DMS153 (cell line): ENCODE measurements around the gene LCA5.

ENCODE experiments used
- DNase-seq: peaks from one replicate; lab custom pipeline; 2025; lab: John Stamatoyannopoulos, UW

Gene LCA5

DNA sequence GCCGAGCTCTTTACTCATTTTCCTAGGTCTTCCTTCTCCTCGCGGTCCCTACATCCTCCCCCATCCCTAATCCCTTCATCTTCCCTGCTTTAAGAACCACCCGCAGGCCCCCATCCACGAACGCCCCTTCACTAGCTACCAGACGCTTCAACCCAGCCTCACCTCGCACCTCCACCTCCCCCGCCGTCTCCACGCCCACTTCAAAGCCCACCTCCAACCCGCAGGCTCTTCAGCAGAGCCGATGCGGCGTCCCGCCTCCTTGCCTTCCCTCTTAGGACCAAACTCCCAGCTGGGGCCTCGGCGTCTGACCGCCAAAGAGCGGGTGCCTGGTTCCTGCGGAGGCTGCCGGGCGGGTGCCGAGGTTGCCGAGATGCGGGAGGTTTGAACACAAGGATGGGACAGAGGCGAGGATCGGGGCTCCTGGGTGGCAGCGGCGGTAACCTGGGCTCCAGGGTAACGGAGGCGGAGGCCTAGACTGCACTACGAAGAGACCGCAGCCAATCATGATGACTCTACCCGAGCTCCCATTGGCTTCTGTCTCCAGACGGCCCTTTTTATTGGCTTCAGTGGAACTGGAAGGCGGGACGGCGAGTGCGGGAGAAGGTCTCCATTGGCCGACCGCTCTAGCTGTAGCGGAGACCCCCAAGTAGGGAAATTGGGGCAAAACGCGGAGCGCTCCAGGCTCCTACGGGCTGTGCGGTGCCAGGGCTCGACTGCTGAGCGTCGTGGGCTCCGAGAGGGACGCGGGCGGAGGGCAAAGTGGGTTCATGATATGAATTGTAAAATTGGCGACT, at the start of gene LCA5:
LCA5 (minus strand) TSS at position 477 of the 794 bp plus-strand sequence. CDS start 18,536 bp downstream, outside the sequence.
- peak; percentile 99 for DNase-seq

- DNase-seq, result no peak
These were observed 49.3 kb upstream of the LCA5 start for GRCh38 chr6:79586548-79586947.

GRCh38 chr6:79584332-79584731, 47.1 kb upstream of the LCA5 start:
- no peak for DNase-seq

DNA sequence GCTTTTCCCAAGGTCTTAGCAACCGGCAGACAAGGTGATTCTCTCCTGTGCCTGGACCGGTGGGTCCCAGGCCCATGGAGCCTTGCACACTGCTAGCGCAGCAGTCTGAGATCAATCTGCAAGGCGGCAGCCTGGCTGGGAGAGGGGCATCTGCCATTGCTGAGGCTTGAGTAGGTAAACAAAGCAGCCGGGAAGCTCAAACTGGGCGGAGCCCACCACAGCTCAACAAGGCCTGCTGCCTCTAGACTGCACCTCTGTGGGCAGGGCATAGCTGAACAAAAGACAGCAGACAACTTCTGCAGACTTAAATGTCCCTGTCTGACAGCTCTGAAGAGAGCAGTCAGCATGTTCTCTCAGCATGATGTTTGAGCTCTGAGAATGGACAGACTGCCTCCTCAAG, 40.7 kb upstream of the LCA5 start:
- DNase-seq, result peak; percentile 33

- DNase-seq, result no peak
These were observed 37.5 kb upstream of the LCA5 start for GRCh38 chr6:79574630-79575225.

DNA sequence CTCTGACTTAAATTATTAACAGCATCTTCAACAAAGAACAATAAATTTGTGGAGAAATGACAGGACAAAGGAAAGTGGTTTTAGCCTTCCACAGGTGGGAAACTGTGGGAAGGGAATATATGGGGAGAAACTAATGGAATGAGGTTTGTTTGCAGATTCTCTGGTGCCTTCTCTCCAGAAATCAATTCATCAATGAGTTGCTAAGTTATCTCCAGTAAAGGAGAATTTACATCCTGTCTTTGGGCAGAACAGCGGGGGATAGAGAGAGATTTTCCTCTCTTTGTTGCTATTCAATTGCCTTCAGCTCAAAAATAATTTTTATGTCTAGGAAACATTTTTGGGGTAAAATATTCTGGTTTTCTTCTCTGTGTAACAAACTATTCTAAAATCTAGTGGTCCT, 36.9 kb upstream of the LCA5 start:
- no peak for DNase-seq

GRCh38 chr6:79571030-79571367, 33.8 kb upstream of the LCA5 start:
- DNase-seq, result no peak

DNA sequence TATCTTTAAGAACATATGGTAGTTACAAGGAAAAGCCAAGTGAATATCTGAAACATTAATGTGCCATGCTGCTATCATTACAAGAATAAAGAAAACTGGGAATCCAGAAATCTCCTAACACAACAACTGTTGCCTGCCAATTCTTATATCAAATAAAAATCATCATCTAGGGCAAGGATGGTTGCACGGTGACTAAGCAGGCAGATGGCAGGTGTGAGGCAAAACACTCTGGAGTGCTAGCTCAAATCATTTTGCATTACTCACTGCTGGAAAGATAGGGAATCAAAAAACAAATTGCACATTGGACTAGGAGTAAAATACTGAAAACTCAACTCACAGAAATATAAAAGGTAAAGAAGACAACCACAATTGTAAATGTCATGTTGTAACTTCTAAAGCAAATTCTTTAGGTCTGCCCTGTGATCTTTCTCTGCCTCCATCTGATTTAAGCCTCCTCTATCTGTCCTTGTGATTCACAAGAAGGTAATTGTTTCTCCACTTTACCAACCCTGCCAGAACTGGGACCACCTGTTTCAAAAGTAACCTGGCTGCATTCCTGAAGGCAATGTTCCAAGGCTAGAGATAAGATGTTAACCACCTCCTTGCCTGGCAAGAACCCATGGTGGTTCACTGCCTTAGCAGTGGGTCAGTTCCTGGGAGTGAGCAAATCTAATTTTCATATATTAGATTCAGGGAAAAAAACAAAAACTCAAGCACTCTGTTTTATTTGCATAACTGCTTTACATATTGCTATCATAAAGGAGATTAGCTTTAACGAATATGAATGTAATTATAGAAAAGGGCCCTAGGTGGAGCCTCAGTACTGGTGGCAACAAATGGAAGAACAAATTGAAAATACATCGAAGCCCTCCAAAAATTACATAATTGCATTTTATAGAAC, 33.1 kb upstream of the LCA5 start:
- DNase-seq, result peak; percentile 55

DNA sequence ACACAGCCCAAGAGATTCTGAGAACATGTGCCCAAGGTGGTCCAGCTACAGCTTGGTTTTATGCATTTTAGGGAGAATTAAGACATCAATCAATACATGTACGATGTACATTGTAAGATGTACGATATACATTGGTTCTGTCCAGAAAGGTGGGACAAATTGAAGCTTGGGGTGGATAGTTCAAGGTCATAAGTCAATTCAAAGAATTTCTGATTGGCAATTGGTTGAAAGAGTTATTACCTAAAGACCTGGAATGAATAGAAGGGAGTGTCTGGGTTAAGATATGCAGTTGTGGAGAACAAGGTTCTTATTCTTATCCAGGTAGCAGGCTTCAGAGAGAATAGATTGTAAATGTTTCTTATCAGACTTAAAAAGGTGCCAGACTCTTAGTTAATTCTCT, 31.8 kb upstream of the LCA5 start:
- DNase-seq, result no peak

GRCh38 chr6:79564636-79565035, 27.4 kb upstream of the LCA5 start:
- DNase-seq, result no peak

DNA sequence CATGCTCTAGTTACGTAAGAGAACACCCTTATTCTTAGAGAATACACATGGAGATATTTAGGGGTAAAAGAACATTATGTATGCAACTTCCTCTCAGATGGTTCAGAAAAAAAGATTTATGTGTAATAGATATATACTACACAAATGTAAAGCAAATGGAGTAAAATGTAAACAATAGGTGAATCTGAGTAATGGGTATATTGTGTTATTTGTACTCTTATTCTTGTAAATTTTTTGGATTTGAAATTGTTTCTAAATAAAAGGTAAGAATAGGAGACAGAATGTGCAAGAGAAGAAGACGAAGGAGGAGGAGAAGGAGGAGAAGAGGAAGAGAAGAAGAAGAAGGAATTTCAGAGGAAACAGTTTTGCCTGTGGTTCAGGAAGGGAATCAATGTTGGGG, 22.5 kb upstream of the LCA5 start:
- DNase-seq, result no peak

- no peak for DNase-seq
These were observed 20.6 kb upstream of the LCA5 start for GRCh38 chr6:79557673-79558467.

DNA sequence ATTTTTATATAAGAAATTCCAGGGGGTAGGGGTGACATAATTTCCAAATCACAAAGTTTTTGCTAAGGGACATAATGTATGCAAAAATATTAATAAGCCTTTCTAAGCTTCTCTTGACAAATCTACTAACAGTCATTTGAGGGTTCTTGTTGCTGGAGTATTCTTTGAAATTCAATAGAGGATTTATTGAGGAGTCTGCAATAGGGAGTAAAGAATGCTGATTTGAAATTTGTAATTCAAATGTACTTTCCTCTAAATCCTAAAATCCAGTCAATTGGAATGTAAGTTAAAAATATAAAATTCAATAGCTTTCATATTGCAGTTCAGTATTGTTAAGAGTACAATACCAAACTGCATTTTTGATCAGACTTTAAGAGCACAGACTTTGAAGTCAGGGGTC, 17.1 kb upstream of the LCA5 start:
- DNase-seq, result no peak

DNA sequence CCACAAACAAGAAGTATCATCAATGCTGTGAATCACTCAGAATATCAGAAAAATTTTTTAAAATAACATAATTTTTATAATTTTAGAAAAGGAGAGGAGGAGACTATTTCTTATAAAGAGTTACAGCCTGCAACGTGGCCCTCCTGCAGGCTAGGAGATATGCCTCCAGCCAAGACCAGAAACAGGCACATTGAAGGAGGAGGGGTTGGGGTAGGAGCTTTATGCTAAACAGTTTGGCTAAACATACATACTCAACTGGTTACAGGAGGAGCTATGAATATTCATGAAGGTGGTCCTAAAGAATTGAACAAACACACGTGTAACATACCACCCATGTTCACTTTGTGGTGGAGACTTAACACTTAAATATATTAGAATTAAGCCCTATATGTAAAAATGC, 14.2 kb upstream of the LCA5 start:
- no peak for DNase-seq

- DNase-seq, result peak; percentile 67
These were observed 11.1 kb upstream of the LCA5 start for GRCh38 chr6:79548304-79548703.

GRCh38 chr6:79546186-79546585, 9.0 kb upstream of the LCA5 start:
- DNase-seq, result no peak

DNA sequence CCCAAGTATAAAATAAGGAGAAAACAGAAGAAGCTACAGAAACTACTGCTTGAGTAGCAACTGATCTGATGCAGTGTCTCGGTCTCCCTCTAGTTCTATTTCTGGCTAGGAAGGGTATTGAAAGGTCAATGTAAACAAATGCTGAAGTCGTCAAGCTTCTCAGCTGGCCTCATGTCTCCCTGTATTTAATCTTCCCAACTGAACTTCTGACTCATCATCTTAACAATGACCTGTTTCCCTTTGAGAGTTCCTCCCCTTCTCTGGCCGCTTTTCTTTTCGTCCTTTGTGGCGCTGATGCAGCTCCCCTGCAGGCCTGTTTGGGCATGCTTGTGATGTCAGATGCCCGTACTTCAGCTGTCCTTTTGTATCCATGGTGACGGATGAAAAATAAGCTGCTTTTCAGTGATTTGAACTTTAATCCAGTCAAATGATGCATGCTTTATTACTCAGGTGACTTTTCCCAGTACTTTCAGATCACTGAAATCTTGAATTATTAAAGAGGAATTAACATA, 7.8 kb upstream of the LCA5 start:
- DNase-seq, result peak; percentile 96

DNA sequence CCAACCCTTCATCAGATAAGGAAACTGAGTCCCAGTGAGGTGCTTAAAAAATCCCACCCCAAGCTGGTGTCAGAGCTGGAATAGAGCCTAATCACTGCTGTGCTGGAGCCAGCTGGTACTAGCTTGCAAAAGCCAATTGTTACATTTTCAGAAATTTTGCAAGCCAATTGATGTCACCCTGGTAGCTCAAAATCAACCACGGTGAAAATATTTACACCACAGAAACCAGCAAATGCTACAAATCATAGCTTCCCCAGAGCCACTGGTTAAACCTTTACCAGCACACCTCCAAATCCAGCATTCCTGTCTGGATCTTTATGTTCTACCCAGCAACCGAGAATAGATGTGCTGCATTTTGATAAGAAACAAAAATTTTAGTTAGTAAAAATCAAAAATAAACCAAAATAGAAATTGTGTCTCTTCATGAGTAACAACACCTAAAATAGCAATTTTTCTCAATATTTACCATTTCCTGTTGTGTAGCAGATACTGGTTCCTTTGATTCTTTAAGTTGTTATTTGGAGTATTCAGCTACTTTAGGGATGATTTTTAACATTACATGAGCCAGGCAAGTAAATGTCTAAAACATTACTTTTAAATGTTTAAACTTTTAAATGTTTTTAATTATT, 7.2 kb upstream of the LCA5 start:
- no peak for DNase-seq

- no peak for DNase-seq
These were observed 6.7 kb upstream of the LCA5 start for GRCh38 chr6:79543886-79544285.

- DNase-seq, result no peak
These were observed 6.2 kb upstream of the LCA5 start for GRCh38 chr6:79543411-79543810.
